PC-3 (cell line): Measurements from ENCODE around the gene ACTN1. TPM values are rescaled to one million over a fixed set of nuclear protein-coding genes. Genes with fewer than 3 reads are reported as not detected.

Experiments used
- ATAC-seq: fragments of 200-7000 bp; cut with Tn5 transposase; 2 replicates; pipeline ENCODE4 v1.9.1; 2020; ENCODE audit warnings: mild to moderate bottlenecking, moderate library complexity
- BruUV-seq: library from RNA; stranded (reverse); fragments of 400-500 nt; replicated peaks from 2 replicates; lab custom pipeline; 2021; lab: Mats Ljungman, UMichigan
- CTCF ChIA-PET: fragments of 300-600 bp; sonication (Branson Sonifier 250); formaldehyde crosslinking; loops from one replicate; lab custom pipeline; 2022; ENCODE audit warnings: antibody characterized with exemption; lab: Charles Lee
- POLR2A ChIA-PET: fragments of 300-600 bp; sonication (Branson Sonifier 250); formaldehyde crosslinking; loops from one replicate; lab custom pipeline; 2022; ENCODE audit warnings: antibody characterized with exemption; ENCODE audit not compliant: unreplicated experiment; lab: Charles Lee
- DNase-seq: peaks from one replicate; pipeline ENCODE4 v3.0.0-alpha.2; 2015
- H2AFZ ChIP-seq: fragments of 300-600 bp; sonication (generic); 2 replicates; pipeline ENCODE4 v1.6.0; 2016; ENCODE audit warnings: antibody characterized with exemption, low read length
- H3F3A ChIP-seq: fragments of 300-600 bp; sonication (generic); one replicate; pipeline ENCODE4 v1.6.0; 2017; ENCODE audit warnings: antibody characterized with exemption, low read length, control low read depth, mild to moderate bottlenecking; ENCODE audit not compliant: unreplicated experiment
- H3K27ac ChIP-seq: fragments of 300-600 bp; sonication (generic); 2 replicates; pipeline ENCODE4 v1.5.1; 2016; ENCODE audit warnings: mild to moderate bottlenecking, low read length
- H3K27me3 ChIP-seq: fragments of 300-600 bp; sonication (generic); 2 replicates; pipeline ENCODE4 v1.6.1; 2016; ENCODE audit warnings: low read length, mixed read lengths
- H3K36me3 ChIP-seq: fragments of 300-600 bp; sonication (generic); 2 replicates; pipeline ENCODE4 v1.6.1; 2016; ENCODE audit warnings: low read depth, mixed run types, low read length, mixed read lengths
- H3K4me1 ChIP-seq: fragments of 300-600 bp; sonication (generic); 2 replicates; pipeline ENCODE4 v1.5.1; 2016; ENCODE audit warnings: low read length; ENCODE audit not compliant: insufficient read depth
- H3K4me2 ChIP-seq: fragments of 300-600 bp; sonication (generic); 2 replicates; pipeline ENCODE4 v1.6.0; 2016; ENCODE audit warnings: low read length
- H3K4me3 ChIP-seq: fragments of 300-600 bp; sonication (generic); 2 replicates; pipeline ENCODE4 v1.5.1; 2016; ENCODE audit warnings: mild to moderate bottlenecking, low read length, mixed read lengths
- H3K79me2 ChIP-seq: fragments of 300-600 bp; sonication (generic); 2 replicates; pipeline ENCODE4 v1.6.1; 2017; ENCODE audit warnings: low read length, mixed read lengths
- H3K9ac ChIP-seq: fragments of 300-600 bp; sonication (generic); 2 replicates; pipeline ENCODE4 v1.6.0; 2016; ENCODE audit warnings: mild to moderate bottlenecking, low read length
- H3K9me2 ChIP-seq: fragments of 300-600 bp; sonication (generic); replicated peaks from 2 replicates; pipeline ENCODE4 v1.6.1; 2016; ENCODE audit warnings: mixed run types, low read length, mixed read lengths
- H3K9me3 ChIP-seq: fragments of 300-600 bp; sonication (generic); 2 replicates; pipeline ENCODE4 v1.6.1; 2016; ENCODE audit warnings: low read length, mixed read lengths
- H4K20me1 ChIP-seq: fragments of 300-600 bp; sonication (generic); 2 replicates; pipeline ENCODE4 v1.6.1; 2016; ENCODE audit warnings: low read length, mixed read lengths
- EZH2 ChIP-seq: fragments of 300-600 bp; sonication (generic); IDR thresholded peaks from one replicate; pipeline ENCODE4 v1.6.1; 2017; ENCODE audit warnings: antibody characterized with exemption, mild to moderate bottlenecking, low read length; ENCODE audit not compliant: unreplicated experiment
- EZH2phosphoT487 ChIP-seq: fragments of 300-600 bp; sonication (generic); IDR thresholded peaks from 2 replicates; pipeline ENCODE4 v1.6.1; 2018; ENCODE audit warnings: mild to moderate bottlenecking, antibody characterized with exemption, low read length, borderline replicate concordance
- intact Hi-C: fragments of 100-400 bp; cut with micrococcal nuclease; formaldehyde crosslinking; loops from 2 replicates; pipeline ENCODE4 v1.9.0; 2023
- total RNA-seq: library from RNA; depleted of rRNA; stranded (reverse); fragments of >200 nt; gene quantifications from 2 replicates; pipeline ENCODE4 v1.2.3, GENCODE V29; 2014
- TF ChIP-seq, protein P1 (sequence below): fragments of 300-600 bp; sonication (generic); conservative IDR thresholded peaks from 2 replicates; pipeline ENCODE4 v1.5.1; 2017; ENCODE audit warnings: antibody characterized with exemption, low read depth, mild to moderate bottlenecking, low read length

The ACTN1 gene
- total RNA-seq, 1 experiment from 2014 or later = 303 TPM

DNA sequence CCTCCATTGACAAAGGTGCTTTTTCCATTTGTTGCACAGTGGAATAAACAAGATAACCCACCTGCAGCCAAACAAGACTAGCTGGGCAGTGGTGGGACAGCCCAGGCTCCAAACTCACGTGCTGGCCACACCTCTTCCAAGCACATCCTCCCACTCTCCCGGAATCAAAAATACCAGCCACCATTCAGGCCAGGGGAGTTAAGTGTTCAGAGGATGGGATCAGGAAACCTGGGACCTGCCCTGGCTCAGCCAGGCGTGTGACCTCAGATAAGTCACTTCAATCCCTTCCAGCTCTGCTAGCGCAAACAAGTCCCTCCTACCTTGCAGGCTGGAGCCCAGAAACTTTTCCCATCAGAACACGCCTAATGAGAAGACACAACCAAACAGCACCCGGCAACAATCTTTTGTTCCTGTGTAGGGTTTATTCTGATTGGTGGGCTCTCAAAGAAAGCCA lies 43.3 kb downstream of the ACTN1 start:
- Histone ChIP-seq H2AFZ (no peak overlapping the region), H4K20me1 (peaks cover 93% of the 10 kb centered on the region), H3F3A (no peaks in the 10 kb centered on the region), H3K27me3 (no peaks in the 10 kb centered on the region), H3K9me2 (no peaks in the 10 kb centered on the region), H3K9ac (no peak overlapping the region), H3K79me2 (peaks cover 100% of the 10 kb centered on the region), H3K27ac (no peak overlapping the region), H3K4me2 (no peak overlapping the region), H3K4me3 (no peak overlapping the region), H3K36me3 (peaks cover 33% of the 10 kb centered on the region), H3K4me1 (peaks cover 32% of the 10 kb centered on the region), H3K9me3 (no peaks in the 10 kb centered on the region)
- POLR2A ChIA-PET = no interaction called here
- no TSS peak for BruUV-seq
- intact Hi-C loops = no loop called here
- CTCF ChIA-PET = no interaction called here
- DNase-seq (no peak), ATAC-seq (no peak)
- TF ChIP-seq, protein P1, sequence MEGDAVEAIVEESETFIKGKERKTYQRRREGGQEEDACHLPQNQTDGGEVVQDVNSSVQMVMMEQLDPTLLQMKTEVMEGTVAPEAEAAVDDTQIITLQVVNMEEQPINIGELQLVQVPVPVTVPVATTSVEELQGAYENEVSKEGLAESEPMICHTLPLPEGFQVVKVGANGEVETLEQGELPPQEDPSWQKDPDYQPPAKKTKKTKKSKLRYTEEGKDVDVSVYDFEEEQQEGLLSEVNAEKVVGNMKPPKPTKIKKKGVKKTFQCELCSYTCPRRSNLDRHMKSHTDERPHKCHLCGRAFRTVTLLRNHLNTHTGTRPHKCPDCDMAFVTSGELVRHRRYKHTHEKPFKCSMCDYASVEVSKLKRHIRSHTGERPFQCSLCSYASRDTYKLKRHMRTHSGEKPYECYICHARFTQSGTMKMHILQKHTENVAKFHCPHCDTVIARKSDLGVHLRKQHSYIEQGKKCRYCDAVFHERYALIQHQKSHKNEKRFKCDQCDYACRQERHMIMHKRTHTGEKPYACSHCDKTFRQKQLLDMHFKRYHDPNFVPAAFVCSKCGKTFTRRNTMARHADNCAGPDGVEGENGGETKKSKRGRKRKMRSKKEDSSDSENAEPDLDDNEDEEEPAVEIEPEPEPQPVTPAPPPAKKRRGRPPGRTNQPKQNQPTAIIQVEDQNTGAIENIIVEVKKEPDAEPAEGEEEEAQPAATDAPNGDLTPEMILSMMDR = no peak
- TF ChIP-seq EZH2 = no peak
- no peak for TF ChIP-seq EZH2phosphoT487

GRCh38 chr14:68934066-68934465 lies 45.0 kb downstream of the ACTN1 start:
- Histone ChIP-seq H3F3A (no peaks in the 10 kb centered on the region), H3K4me3 (no peak overlapping the region), H4K20me1 (peaks cover 93% of the 10 kb centered on the region), H3K36me3 (peaks cover 48% of the 10 kb centered on the region), H3K9me2 (no peaks in the 10 kb centered on the region), H3K27me3 (no peaks in the 10 kb centered on the region), H3K4me1 (peaks cover 16% of the 10 kb centered on the region), H3K9ac (no peak overlapping the region), H3K9me3 (no peaks in the 10 kb centered on the region), H3K4me2 (no peak overlapping the region), H2AFZ (no peak overlapping the region), H3K27ac (no peak overlapping the region), H3K79me2 (peaks cover 100% of the 10 kb centered on the region)
- DNase-seq (no peak), ATAC-seq (no peak)
- BruUV-seq = no TSS peak
- TF ChIP-seq EZH2 (no peak), EZH2phosphoT487 (no peak)
- TF ChIP-seq, protein P1 = no peak
- intact Hi-C loops = no loop called here
- POLR2A ChIA-PET = no interaction called here
- CTCF ChIA-PET = no interaction called here

- H3K36me3 ChIP-seq = peaks cover 41% of the 10 kb centered on the region
- H3K79me2 ChIP-seq = peaks cover 100% of the 10 kb centered on the region
- ChIA-PET POLR2A (no interaction called here), CTCF (no interaction called here)
- no peak overlapping the region for H3K4me2 ChIP-seq
- DNase-seq (no peak), ATAC-seq (no peak)
- no peak overlapping the region for H3K27ac ChIP-seq
- H3K4me3 ChIP-seq = no peak overlapping the region
- no TSS peak for BruUV-seq
- peaks cover 91% of the 10 kb centered on the region for H4K20me1 ChIP-seq
- intact Hi-C loops = no loop called here
- H3K9me2 ChIP-seq = no peaks in the 10 kb centered on the region
- no peak overlapping the region for H3K9ac ChIP-seq
- TF ChIP-seq EZH2phosphoT487 (no peak), EZH2 (no peak)
- TF ChIP-seq, protein P1 = no peak
- no peak overlapping the region for H2AFZ ChIP-seq
- H3K27me3 ChIP-seq = no peaks in the 10 kb centered on the region
- peaks cover 2% of the 10 kb centered on the region for H3K4me1 ChIP-seq
- no peaks in the 10 kb centered on the region for H3K9me3 ChIP-seq
- H3F3A ChIP-seq = no peaks in the 10 kb centered on the region
Measured at GRCh38 chr14:68932686-68933085, 46.4 kb downstream of the ACTN1 start.
